Ovary (tissue), 9 donors: ENCODE measurements around the gene PLCB4. TPM values are rescaled to one million over a fixed set of nuclear protein-coding genes. Genes with fewer than 3 reads are reported as not detected.

Experiments used
- DNase-seq, 5 donors: peaks; one replicate each; pipeline ENCODE4 v3.0.0-alpha.2; 2019 to 2020
- H3K27ac ChIP-seq, 2 donors: fragments of 200-600 bp; one replicate each; pipeline versions ENCODE4 v1.5.1 to v1.8.0; 2019 to 2022
- H3K27me3 ChIP-seq: fragments of 200-600 bp; one replicate; pipeline ENCODE4 v1.8.0; 2022
- H3K36me3 ChIP-seq: fragments of 200-600 bp; sonication (generic); one replicate; pipeline ENCODE4 v1.5.1; 2019
- H3K4me1 ChIP-seq: one replicate; pipeline ENCODE4 v1.8.1; 2013; ENCODE audit warnings: mild to moderate bottlenecking, moderate library complexity; ENCODE audit not compliant: insufficient read depth
- H3K4me3 ChIP-seq: fragments of 200-600 bp; sonication (generic); one replicate; pipeline ENCODE4 v1.5.1; 2017
- H3K9me3 ChIP-seq, 2 donors: fragments of 200-600 bp in 1 of 2; sonication (generic) in 1 of 2; one replicate each; pipeline versions ENCODE4 v1.5.1 to v1.8.1; 2013 to 2019; ENCODE audit warnings: mild to moderate bottlenecking in 1 of 2, moderate library complexity in 1 of 2
- CTCF ChIP-seq, 3 donors: fragments of 450-650 bp in 2 of 3; fragments of 200-600 bp in 1 of 3; IDR thresholded peaks; one replicate each; pipeline versions ENCODE4 v1.5.1 to v1.8.0; 2016 to 2022; ENCODE audit warnings: antibody characterized with exemption in 3 of 3, mild to moderate bottlenecking in 1 of 3
- EP300 ChIP-seq: sonication (generic); formaldehyde crosslinking; IDR thresholded peaks from one replicate; pipeline ENCODE4 v1.6.1; 2017; ENCODE audit warnings: antibody characterized with exemption
- POLR2A ChIP-seq: fragments of 450-650 bp; IDR thresholded peaks from one replicate; pipeline ENCODE4 v1.6.1; 2017; ENCODE audit warnings: antibody characterized with exemption, mild to moderate bottlenecking, moderate library complexity
- WGBS, 3 donors: extraction: QIAGEN DNeasy Blood & Tissue Kit in 1 of 3; methylation state at CpG; one replicate each; pipeline versions ENCODE4 v1.1.5 to v1.1.7; 2013 to 2017; 5-methylcytosine and 5-hydroxymethylcytosine counted together
- intact Hi-C, 4 donors: fragments of 100-400 bp; cut with DNase I; formaldehyde crosslinking; loops; one replicate each; pipeline versions ENCODE4 v1.11.0 to v1.15.1; 2022 to 2023
- polyA plus RNA-seq, 2 donors: library from polyadenylated mRNA; stranded (reverse); fragments of 200-250 nt in 1 of 2; fragments of 350-450 nt in 1 of 2; fragmentation: Illumina TruSeq in 1 of 2; extraction: RNeasy Lipid Tissue Mini Kit (QIAGEN cat#74804) in 1 of 2; gene quantifications; one replicate each; pipeline ENCODE4 v1.2.3, GENCODE V29; 2013 to 2014
- total RNA-seq, 7 donors: library from RNA; depleted of rRNA in 2 of 7; stranded (reverse); fragments of >200 nt in 2 of 7; fragmentation: NEBNext Ultra II Directional in 3 of 7; extraction: Animal tissue kit (Norgen Biotek cat#: 25700) in 3 of 7; gene quantifications; one replicate each; pipeline versions ENCODE4 v1.1.0 to v1.2.4, GENCODE V29; 2016 to 2023
- donor health status: DM: no; HTN: no; CAD: no; lungs with moderate emphysema.
- donor health status: DM: no; HTN: no; CAD: no.
- donor health status: Bipolar disorder and iron deficiency.
- donor health status: DM: yes; HTN: yes; CAD: no.
- donor health status: DM: no; HTN: no; CAD: no.
- donor health status: DM: yes; HTN: yes; CAD: no.

Gene PLCB4
- total and polyA plus RNA-seq, 9 donors = 2.8 to 11.8 (median 5.6) TPM

- no peak for TF ChIP-seq EP300
- no peak for TF ChIP-seq CTCF (IDR thresholded peaks at IDR 0.05)
- no peak for TF ChIP-seq POLR2A
These were observed 211.8 kb downstream of the PLCB4 start for GRCh38 chr20:9280666-9281065.

GRCh38 chr20:9281803-9282202 is 212.9 kb downstream of the PLCB4 start:
- no peak overlapping the region for H3K4me3 ChIP-seq
- intact Hi-C loops = no loop called here
- WGBS, 3 donors = 17 to 42% (median 23%) methylated on average over 1 of the region's 1 CpG
- TF ChIP-seq EP300 (no peak), CTCF (IDR thresholded peaks at IDR 0.05) (no peak), POLR2A (no peak)
- H3K27ac ChIP-seq = no peak overlapping the region
- no peak for DNase-seq
- H3K27me3 ChIP-seq = no peaks in the 10 kb centered on the region
- no peaks in the 10 kb centered on the region for H3K36me3 ChIP-seq
- no peaks in the 10 kb centered on the region for H3K9me3 ChIP-seq
- H3K4me1 ChIP-seq = peaks cover 1% of the 10 kb centered on the region

More at GRCh38 chr20:9280666-9281065, 211.8 kb downstream of the PLCB4 start:
- Histone ChIP-seq H3K4me1 (peaks cover 1% of the 10 kb centered on the region), H3K4me3 (no peak overlapping the region), H3K36me3 (no peaks in the 10 kb centered on the region), H3K27ac (no peak overlapping the region), H3K9me3 (no peaks in the 10 kb centered on the region), H3K27me3 (no peaks in the 10 kb centered on the region)
- DNase-seq = no peak
- 71 to 78% (median 72%) methylated on average over 5 of the region's 5 CpGs for WGBS, 3 donors
- intact Hi-C loops = no loop called here

DNA sequence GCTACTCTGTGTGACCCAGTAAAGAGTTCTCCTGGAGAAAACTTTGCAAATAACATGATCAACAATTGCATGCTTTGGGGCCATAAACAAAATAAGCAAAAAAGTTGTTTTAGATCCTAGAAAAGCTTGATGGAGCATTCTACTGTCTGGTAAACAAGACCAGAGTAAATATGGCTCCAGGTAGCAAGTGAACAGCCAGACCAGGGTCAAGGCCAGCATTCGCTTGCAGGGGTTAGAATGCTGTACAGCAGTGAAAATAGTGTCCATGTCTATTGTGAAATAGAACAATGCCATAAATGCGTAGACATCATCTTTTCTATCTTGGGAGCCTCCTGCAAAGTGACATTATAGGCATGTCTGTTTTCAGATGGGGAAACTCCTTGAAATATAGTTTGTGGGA is 216.7 kb downstream of the PLCB4 start:
- WGBS, 3 donors = 90 to 96% (median 95%) methylated on average over 2 of the region's 2 CpGs
- no peaks in the 10 kb centered on the region for H3K9me3 ChIP-seq

DNA sequence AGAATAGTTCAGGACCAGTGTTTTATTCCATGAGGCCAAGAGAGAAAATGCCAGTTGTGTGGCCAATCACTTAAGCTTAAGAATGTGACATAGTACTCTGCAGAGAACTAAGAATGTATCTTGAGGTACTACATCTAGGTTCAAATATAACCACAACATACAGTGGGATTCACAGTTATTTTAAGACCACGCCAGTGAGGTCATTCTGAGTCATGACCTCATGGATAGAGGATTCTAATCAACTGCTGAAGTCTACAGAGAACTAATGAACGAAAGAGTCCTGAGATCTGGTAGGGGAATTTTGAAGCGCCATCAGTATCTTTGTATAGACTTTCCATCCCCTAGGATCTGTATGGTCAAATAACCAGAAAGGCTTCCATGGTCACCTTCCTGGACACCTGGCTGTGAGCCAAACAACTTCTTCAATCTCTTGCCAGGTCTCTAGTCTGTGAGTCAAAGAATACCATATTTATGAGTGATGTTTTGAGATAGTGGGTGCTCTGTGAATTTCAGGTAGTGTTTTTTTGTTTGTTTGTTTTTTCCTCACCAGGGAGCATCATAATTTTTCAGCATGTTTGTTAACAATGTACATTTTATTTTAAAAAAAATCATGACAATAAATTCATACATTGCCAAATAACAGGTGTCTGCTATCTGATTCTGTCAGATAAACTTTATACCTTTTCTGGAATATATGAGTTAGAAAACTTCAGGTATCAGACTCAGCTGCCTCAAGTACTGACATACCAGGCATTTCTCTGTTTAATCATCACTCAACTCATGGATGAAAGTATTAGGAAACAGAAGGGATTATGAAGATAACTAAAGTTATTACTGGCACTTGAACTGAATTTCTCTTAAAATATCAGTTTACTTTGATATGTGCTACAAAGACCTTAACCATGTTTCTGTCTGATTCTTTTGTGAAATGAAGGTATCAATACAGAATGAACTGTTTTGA is 217.9 kb downstream of the PLCB4 start:
- no peak overlapping the region for H3K4me3 ChIP-seq
- 96 to 100% (median 98%) methylated on average over 3 of the region's 3 CpGs for WGBS, 3 donors
- no peaks in the 10 kb centered on the region for H3K27me3 ChIP-seq
- no peak overlapping the region for H3K27ac ChIP-seq
- no peak for DNase-seq
- intact Hi-C loops = no loop called here
- H3K9me3 ChIP-seq = no peaks in the 10 kb centered on the region
- TF ChIP-seq EP300 = no peak
- TF ChIP-seq CTCF (IDR thresholded peaks at IDR 0.05) = no peak
- TF ChIP-seq POLR2A = no peak
- no peaks in the 10 kb centered on the region for H3K36me3 ChIP-seq
- no peaks in the 10 kb centered on the region for H3K4me1 ChIP-seq

More for the DNA sequence above, 216.7 kb downstream of the PLCB4 start:
- Histone ChIP-seq H3K27me3 (no peaks in the 10 kb centered on the region), H3K4me3 (no peak overlapping the region), H3K4me1 (no peaks in the 10 kb centered on the region), H3K36me3 (no peaks in the 10 kb centered on the region), H3K27ac (no peak overlapping the region)
- intact Hi-C loops = no loop called here
- TF ChIP-seq POLR2A (no peak), CTCF (IDR thresholded peaks at IDR 0.05) (no peak), EP300 (no peak)
- DNase-seq = no peak
